Stimulated activated CD8-positive, alpha-beta memory T cell treated with anti-CD3 and anti-CD28 coated beads, Interleukin-15, amount 100 ng/mL, for 4 hours (primary cell): ENCODE data around the gene OLIG1.

ENCODE experiments used
- DNase-seq, 2 donors: peaks; one replicate each; pipeline ENCODE4 v3.0.0-alpha.2; 2020; ENCODE audit warnings: low read depth in 2 of 2

Gene OLIG1

DNA sequence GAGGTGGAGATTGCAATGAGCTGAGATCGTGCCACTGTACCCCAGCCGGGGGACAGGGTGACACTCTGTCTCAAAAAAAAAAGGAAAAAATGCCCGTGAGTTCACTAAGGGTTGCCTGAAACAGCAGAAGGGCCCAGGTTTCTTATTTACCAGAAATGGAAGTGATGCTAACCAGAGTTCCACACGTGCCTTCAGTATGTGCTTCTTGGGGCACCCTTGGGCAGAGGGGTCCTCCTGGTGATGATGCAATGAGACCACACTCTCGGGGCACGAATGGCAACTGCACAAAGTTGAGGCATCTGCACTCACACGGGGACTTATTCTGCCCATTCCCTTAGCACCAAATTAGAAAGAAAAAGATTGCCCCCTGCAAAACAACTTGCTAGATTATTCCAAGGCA lies 29.2 kb downstream of the OLIG1 start:
- DNase-seq: no peak

DNA sequence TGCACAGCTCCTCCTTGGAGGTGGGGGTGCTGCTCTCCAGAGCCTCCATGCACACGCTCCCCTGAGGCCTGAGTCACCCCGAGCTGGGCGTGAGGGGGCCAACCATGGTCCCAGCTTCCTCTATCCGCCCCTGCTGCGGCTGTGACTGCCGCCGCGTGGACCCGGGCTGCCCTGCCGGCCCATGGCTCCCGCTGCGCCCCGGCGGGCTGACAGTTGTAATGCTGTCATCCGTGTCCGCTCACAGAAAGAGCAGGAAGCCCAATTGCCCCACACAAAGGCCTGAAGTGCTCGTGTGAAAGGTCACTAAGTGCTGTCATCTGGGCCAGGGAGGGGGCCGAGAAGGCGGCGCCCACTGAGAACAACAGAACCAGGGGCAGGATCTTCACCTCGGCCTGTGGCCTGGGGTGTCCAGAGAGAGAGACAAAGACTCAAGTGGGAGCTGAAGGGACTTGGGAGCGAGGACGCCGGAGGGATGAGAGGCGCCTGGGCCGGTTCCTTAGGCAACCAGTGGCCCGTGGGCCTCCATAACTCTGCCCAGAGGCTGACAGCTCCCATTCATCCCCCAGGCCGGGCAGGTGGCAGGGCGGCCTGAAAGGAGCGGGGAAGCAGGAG lies 31.5 kb downstream of the OLIG1 start:
- DNase-seq: no peak

DNA sequence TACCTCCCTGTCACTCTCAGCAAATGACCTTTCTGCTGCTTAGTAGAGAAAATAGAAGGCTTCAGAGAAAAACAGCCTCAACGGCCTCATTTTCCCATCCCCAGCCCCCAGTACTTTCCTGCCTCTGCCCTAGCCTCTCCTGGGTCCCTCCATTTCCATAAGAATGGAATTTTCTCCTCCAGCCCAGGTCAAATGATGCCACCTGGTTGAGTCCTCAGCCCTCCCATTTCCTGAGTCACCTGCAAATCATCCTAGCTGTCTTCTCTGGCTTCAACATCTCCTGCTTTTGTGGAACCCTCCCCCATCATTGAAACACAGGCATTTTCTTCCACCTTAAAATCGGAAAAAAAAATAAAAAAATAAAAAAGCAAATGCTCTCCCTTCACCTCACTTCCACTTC lies 35.1 kb downstream of the OLIG1 start:
- no peak for DNase-seq

DNA sequence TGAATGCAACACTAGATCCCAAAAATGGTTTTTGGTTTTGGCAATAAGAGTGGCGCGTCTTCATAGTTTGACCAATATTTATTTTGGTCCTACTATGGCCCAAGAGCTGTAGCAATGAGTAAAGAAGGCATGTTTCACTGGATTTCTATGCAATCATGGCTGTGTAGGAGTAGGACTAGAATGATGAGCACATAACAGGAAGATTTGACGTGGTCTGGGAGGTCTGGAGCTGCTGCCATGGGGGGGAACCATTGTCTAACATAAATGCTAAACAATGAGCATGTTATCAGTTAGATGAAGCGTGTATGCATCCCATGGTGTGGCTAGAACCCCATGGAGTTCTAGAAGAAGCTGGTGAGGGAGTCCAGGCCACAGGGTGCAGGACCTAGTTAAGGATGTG lies 38.3 kb downstream of the OLIG1 start:
- DNase-seq: no peak

DNA sequence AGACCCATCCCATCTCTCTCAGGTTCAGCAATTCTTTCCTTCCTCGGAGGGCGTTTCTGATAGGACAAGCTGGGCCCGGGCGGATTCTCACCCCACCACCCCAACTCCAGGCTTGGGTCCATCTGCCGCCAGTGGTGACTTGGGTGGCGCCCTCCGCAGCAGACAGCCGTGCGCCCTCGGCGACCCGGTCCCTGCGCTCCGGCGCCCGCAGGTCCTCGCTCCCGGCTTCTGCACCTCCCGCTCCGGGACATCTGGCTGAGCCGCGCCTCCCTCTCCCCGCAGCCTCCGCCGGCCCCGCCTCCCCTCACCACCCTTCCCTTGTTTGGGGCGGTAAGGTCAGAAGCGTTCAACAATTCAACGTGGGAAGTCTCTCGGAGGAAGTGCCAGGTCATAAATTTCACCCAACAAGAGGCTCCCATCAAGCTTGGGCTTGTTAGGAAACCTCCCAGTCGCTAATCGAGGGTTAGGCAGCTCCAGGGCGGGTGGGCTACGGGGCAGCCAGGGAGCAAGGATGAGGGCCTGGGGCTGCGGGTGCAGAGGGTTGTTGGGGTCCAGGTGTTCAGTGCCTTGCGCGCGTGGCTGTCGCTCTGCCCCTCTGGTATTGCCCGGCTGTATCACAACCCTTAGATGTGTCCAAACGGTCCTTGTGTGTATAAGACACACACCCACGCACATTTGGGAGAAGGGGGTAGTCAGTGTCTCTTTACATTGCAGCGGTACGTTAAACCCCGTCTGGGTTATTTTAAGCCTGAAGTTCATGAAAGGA lies 39.8 kb downstream of the OLIG1 start:
- no peak for DNase-seq

DNA sequence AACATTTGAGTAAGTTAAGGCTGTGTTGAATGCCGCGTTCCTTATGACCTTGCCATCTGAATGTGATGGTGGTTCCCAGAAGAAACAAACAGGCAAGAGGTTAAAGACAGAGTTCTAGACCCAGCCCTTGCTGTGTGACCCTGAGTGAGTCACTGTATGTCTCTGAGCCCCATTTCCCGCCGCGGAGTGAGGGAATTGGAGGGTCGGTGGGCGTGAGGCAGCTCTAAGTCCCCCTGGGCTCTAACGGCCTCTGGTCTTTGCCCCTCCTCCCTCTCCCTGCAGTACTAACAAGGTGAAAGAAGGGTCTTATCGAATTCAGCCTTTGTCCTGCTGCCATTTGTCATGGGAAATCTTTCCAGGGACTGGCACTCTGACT lies 40.4 kb downstream of the OLIG1 start:
- DNase-seq: no peak

DNA sequence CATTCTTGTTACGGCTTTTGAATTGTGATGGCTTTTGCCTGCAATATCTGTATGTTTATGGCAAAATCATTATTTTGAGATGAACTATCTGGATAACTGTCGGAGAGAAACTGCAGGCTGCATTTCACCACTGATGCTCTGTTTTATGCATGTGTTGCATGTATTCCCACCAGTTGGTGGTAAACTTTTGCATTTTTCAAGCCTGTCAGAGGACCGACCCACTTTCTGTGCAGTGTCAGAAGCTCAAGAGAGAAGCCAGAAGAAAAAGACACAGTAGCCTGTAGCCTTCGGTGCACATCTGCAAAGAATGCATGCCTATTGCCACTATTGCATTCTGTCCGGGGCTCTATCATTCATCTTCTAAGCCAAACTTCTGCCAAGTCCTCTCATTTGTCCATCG lies 41.6 kb downstream of the OLIG1 start:
- DNase-seq: no peak

DNA sequence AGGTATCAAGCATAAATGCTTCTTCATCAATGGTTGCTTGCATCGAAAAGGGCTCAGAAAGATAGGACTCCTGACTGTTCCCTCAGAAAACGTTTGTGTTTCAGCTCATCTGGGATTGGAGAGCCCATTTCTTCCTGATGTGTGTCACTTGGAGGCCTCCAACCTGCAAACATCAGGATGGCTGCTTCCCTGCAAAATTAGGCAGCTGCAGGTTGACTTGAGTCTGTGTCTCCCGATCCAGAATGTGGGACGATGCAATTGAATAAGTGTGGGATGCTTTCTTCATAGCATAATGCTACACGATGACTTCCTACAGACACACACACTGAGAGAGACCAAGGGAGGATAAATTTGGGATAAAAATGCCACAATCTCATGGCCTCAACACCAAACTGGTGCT lies 42.2 kb downstream of the OLIG1 start:
- DNase-seq: no peak

DNA sequence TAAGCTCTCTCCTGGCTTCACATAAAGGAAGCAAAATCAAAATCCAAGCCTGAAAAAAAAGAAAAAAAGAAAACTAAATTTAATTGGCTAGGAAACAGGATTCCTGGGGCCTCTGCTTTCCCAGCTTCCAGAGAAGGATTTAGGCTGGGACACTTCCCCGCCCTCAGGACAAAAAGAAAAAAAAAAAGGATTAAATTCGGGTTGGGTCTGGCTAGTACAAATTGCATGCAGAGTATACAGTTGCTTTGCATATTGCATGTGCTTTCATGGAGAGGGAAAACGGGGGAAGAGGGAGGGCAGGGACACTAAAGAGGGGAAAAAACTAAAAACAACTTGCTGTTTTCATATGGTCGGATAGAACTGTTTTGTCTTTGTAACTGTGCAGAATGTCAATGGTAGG lies 42.7 kb downstream of the OLIG1 start:
- DNase-seq: no peak

DNA sequence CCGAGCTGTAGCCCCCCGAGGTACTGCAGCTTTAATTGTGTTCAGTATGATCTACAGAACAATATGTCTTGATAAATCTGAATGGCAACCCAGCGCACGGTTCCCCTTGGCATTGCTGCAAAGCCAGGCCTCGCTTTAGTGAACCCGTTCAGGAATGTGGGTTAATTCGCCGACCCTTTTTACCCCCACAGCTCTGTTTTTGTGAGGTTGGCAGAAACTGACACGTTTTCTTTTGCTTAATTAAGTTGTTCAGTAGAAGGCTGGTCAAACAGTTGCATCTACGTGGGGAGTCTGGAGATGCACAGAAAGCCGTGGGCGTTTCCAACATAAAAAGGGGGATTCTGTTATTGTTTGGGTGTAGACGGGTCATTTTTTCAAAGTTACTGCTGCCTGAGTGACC lies 43.2 kb downstream of the OLIG1 start:
- no peak for DNase-seq

DNA sequence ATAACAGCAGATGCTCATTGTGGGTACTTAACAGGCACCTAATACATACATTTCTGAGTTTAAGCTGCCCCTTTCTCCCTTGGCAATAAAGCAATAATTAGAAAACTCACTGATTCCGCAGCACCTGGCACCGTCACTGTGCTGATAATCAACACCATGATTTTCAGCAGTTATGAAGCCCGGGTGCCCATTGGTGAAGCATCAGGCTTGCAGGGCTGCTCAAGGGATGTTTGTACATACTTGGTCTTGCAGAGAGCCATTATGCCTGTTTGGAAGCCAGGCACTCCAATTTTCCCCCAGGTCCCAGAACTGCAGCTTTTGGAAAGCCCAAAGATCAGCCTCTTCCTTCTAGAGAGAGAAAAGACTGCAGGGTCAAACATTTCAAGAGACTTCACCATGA lies 44.3 kb downstream of the OLIG1 start:
- DNase-seq: no peak

DNA sequence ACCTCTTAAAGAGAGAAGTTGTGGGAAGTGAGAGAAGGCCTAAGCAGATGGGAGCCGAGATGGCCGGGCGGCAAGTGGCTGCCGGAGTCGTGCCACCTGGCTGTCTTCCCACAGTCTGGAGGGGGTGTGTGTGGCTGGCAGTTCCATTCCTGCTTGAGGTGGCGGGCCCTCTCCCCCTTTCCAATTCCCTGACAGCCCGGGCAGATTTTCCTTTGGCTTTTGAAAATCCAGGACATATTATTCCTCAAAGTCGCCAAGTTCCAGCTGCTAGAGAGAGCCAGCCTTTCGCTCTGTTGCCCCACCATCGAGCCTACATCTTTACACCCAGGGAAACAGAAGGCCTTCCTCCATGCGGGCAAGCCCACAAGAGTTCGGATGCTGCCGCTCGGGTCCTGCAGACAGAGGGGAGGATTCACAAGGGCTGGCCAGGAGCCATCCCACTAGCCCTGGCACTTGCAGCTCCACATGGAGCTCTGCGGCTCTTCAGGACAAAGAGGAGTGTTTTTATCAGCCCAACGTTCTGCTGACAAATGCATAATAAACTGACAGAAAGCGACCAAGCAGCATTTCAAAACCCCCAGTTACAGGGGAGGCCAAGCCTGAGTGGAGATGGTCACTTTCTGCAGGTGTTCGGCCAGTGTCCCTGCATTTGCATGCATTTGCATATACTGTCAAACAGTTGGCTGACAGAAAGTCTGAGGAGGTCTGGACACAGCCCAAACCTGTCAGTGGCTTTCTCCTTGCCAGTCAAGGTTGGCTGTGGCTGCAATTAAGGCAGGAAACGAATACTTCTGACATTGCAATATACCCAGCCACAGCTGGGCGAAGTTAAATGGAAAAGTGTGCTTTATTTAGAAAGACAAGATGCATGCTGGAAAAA lies 45.9 kb downstream of the OLIG1 start:
- no peak for DNase-seq

DNA sequence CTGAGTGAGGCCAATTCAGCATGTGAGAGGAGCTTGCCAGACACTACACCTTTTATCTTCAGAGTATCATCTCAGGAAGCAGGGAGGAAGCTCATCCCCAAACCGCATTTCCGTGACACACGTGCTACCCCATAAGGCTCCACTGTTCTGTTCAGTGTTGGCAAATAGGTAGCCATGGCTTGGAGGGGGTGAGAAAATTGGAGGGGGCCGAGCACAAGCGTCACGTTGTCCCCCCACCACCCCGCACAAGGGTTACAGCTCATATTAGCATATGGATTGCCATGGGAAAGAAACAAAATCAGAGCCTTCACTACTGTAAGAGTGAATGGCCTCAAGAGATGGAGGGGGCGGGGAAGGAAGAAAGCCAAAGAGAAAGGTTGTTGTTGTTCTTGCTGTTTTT lies 46.7 kb downstream of the OLIG1 start:
- no peak for DNase-seq

DNA sequence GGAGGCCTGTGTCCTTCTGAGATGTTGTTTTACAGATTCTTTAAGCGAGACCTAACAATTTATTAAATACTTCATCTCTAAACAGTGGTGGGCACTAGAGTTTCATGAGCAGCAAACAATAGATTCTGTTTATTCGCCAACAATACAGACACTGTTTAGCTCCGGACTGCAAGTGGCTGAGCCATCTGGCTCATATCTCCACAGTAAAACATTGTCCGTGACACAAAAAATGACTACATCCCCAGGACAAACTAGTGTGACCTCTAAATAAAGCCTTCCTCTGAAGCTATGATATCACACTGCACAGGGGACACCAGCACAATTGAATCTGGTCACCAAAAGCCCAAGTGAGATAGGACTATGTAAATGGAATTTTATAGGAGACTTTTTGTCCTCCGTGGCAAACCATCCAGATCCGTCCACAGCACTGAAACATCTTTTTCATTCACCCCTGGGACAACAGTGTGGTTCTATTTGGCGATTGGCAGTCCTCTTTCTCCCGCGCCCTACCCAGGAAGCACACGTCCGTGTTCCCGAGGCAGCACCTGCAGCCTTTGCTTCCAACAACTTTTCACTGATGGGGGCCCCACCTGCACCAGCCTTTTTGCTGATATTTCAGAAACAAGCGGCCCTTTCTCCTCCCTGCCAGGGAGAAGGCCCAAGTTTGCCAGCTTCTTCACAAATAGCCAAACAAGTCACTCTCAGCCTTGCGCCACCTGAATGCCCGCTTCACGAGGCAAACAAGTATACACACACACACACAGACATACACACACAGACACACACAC lies 47.4 kb downstream of the OLIG1 start:
- no peak for DNase-seq
